Measurements from ENCODE around the gene ZNF345. TPM values are rescaled to one million over a fixed set of nuclear protein-coding genes. Genes with fewer than 3 reads are reported as not detected.
A peak's percentile ranks its signal among the peaks of the same experiment; 100 is the strongest.

The ZNF345 gene
- total and polyA plus RNA-seq, 2 of the 8 experiments (the other 6 are each of a cell fraction or from before 2014, with no cell fraction given), result 3.2 to 5.1 TPM

- no peak overlapping the region for H3K4ac ChIP-seq (replicated peaks; ENCODE audit: insufficient read length, low read depth, low read length)
- H3K23me2 ChIP-seq (ENCODE audit: low read depth, low read length), result peaks cover 6% of the 10 kb centered on the region
- H3K36me3 ChIP-seq (ENCODE audit: control insufficient read depth in 2 of 4, insufficient read depth in 4 of 4, low read length in 3 of 4), result peaks cover 0 to 10% (median 4%) of the 10 kb centered on the region in 4 experiments; a peak in 4 of 8 replicates
- H2AFZ ChIP-seq (ENCODE audit: low read length), result peak overlapping the region; percentile 99
- H3K9me3 ChIP-seq (ENCODE audit: insufficient read depth in 2 of 2, low read depth in 1 of 2, low read length in 1 of 2), result peaks cover 8 to 12% of the 10 kb centered on the region in 2 experiments; a peak in 2 of 4 replicates
- H3K79me2 ChIP-seq (ENCODE audit: control insufficient read depth in 1 of 2, insufficient read depth in 2 of 2, low read length in 2 of 2), result no peaks in the 10 kb centered on the region; a peak in 1 of 4 replicates
- peak overlapping the region; percentile 9; the same call in 1 of the 2 replicates for H4K8ac ChIP-seq (ENCODE audit: extremely low read depth, insufficient read depth, low read length)
- no peak overlapping the region for H2BK20ac ChIP-seq (ENCODE audit: low read length)
- peak overlapping the region; percentile 81 to 92 (median 84); a peak in 7 of 8 replicates for H3K4me3 ChIP-seq (ENCODE audit: extremely low read depth in 1 of 4, insufficient read depth in 2 of 4, low read depth in 3 of 4, low read length in 4 of 4)
- ChIA-PET CTCF (ENCODE audit: partially characterized antibody) (interaction anchor here (0.9 to 1.1 kb wide), 2 partner anchors 9 to 15 kb away, joined by 3 read pairs; no protein-coding TSS in a partner anchor), POLR2A (ENCODE audit: partially characterized antibody) (interaction anchor here (1.1 kb wide), 1 partner anchor 67 kb away, joined by 4 read pairs; no protein-coding TSS in a partner anchor)
- 81% methylated on average over 7 of the region's 7 CpGs; no CpG with 5 or more reads in 1 of the 2 experiments for WGBS, 2 experiments (ENCODE audit: extremely low coverage in 1 of 2, insufficient coverage in 1 of 2, insufficient read length in 1 of 2, insufficient replicate concordance in 2 of 2, low coverage in 1 of 2, low lambda C conversion rate in 2 of 2, missing lambda C conversion rate in 1 of 2)
- no peak for TF ChIP-seq POLR2A (IDR thresholded peaks at IDR 0.05; ENCODE audit: control extremely low read depth in 1 of 2, low read depth in 2 of 2, low read length in 2 of 2)
- no peak for TF ChIP-seq BACH1 (IDR thresholded peaks at IDR 0.05; ENCODE audit: low read length)
- no peak for TF ChIP-seq YY1 (IDR thresholded peaks at IDR 0.05; ENCODE audit: low read depth, low read length)
- TF ChIP-seq TBP (IDR thresholded peaks at IDR 0.05; ENCODE audit: low read depth, low read length), result no peak
- TF ChIP-seq NANOG (IDR thresholded peaks at IDR 0.05; ENCODE audit: insufficient read depth, low read depth, low read length, poor library complexity, severe bottlenecking), result no peak
- TF ChIP-seq KDM4A (IDR thresholded peaks at IDR 0.05; ENCODE audit: low read depth, low read length, severe bottlenecking), result no peak
- no peak for TF ChIP-seq E2F6 (IDR thresholded peaks at IDR 0.05)
- no peak for TF ChIP-seq RBBP5 (IDR thresholded peaks at IDR 0.05; ENCODE audit: borderline replicate concordance, low read depth, low read length)
- TF ChIP-seq POLR2AphosphoS5 (IDR thresholded peaks at IDR 0.05; ENCODE audit: low read depth, low read length), result no peak
- no peak for TF ChIP-seq CHD2 (IDR thresholded peaks at IDR 0.05; ENCODE audit: low read length)
- no peak overlapping the region for H3K23ac ChIP-seq (ENCODE audit: insufficient read length)
- no peak overlapping the region for H2BK5ac ChIP-seq (ENCODE audit: low read depth, low read length)
- peaks cover 0 to 4% (median 2%) of the 10 kb centered on the region in 4 experiments; a peak in 2 of 7 replicates for H3K4me1 ChIP-seq (replicated peaks in 1 of 4; ENCODE audit: control insufficient read depth in 3 of 4, insufficient read depth in 4 of 4, low read length in 3 of 4)
- H2BK120ac ChIP-seq (replicated peaks; ENCODE audit: low read depth, low read length), result no peak overlapping the region
- no peaks in the 10 kb centered on the region for H4K20me1 ChIP-seq (replicated peaks in 1 of 2; ENCODE audit: control insufficient read depth in 1 of 2, insufficient read depth in 2 of 2, low read length in 2 of 2)
- no peak overlapping the region for H3K56ac ChIP-seq (replicated peaks; ENCODE audit: insufficient read length, low read depth, low read length)
- no peak overlapping the region for H2BK15ac ChIP-seq (ENCODE audit: low read length)
- H3K27me3 ChIP-seq (replicated peaks in 1 of 4; ENCODE audit: control insufficient read depth in 3 of 4, extremely low read depth in 1 of 4, insufficient read depth in 3 of 4, low read length in 3 of 4), result no peaks in the 10 kb centered on the region
- peak overlapping the region; percentile 83 to 87 for H3K4me2 ChIP-seq (ENCODE audit: insufficient read depth in 1 of 2, low read depth in 2 of 2, low read length in 2 of 2)
- no peak overlapping the region for H3K14ac ChIP-seq (ENCODE audit: insufficient read length)
- no peak overlapping the region for H3K18ac ChIP-seq (ENCODE audit: extremely low read depth, low read length)
- H3K9ac ChIP-seq (replicated peaks in 1 of 4; ENCODE audit: extremely low read depth in 1 of 4, low read depth in 3 of 4, low read length in 3 of 4), result peak overlapping the region in 1 of 4 experiments; percentile 74; a peak in 3 of 7 replicates
- peaks cover 4% of the 10 kb centered on the region for H3K79me1 ChIP-seq (ENCODE audit: low read depth, low read length)
- H4K91ac ChIP-seq (replicated peaks; ENCODE audit: insufficient read length, low read length), result no peak overlapping the region
- H2BK12ac ChIP-seq (ENCODE audit: low read depth, low read length), result no peak overlapping the region
- no peak overlapping the region for H2AK5ac ChIP-seq (ENCODE audit: low read depth, low read length)
- FAIRE-seq, result no peak
- no peak overlapping the region for H4K5ac ChIP-seq (ENCODE audit: insufficient read length, low read depth, low read length)
- no peak for DNase-seq (ENCODE audit: low read depth in 1 of 2, low spot score in 2 of 2)
- H3K27ac ChIP-seq (ENCODE audit: low read depth, low read length), result no peak overlapping the region
Observed at GRCh38 chr19:36916991-36917390, 66.3 kb downstream of the ZNF345 start.

All from H1 (cell line).